Stomach (tissue), 9 donors: ENCODE measurements around the gene RPP21. TPM values are rescaled to one million over a fixed set of nuclear protein-coding genes. Genes with fewer than 3 reads are reported as not detected.
A peak's percentile ranks its signal among the peaks of the same experiment; 100 is the strongest.
"Not testable (repeated sequence)": the region's sequence is repeated elsewhere in the genome, so short reads cannot be mapped to it uniquely, and the experiment has no call there.

Experiments
- DNase-seq, 2 donors: peaks; one replicate each; pipeline versions ENCODE4 v3.0.0 to v3.0.0-alpha.2; 2013 to 2019
- H3K27ac ChIP-seq, 5 donors: fragments of 200-600 bp in 4 of 5; sonication (generic) in 4 of 5; one replicate each; pipeline ENCODE4 v1.5.1; 2013 to 2019; ENCODE audit warnings: mild to moderate bottlenecking in 1 of 5, moderate library complexity in 1 of 5
- H3K27me3 ChIP-seq, 3 donors: fragments of 200-600 bp; sonication (generic); one replicate each; pipeline ENCODE4 v1.5.1; 2017 to 2019; ENCODE audit warnings: mixed run types in 1 of 3
- H3K36me3 ChIP-seq, 4 donors: fragments of 200-600 bp; sonication (generic); 1 replicate in 3 of 4; 2 replicates in 1 of 4; pipeline ENCODE4 v1.5.1; 2016 to 2019
- H3K4me1 ChIP-seq, 4 donors: fragments of 200-600 bp; sonication (generic); one replicate each; pipeline ENCODE4 v1.5.1; 2016 to 2019
- H3K4me3 ChIP-seq, 4 donors: fragments of 200-600 bp; sonication (generic) in 3 of 4; one replicate each; pipeline ENCODE4 v1.5.1; 2016 to 2019; ENCODE audit warnings: mild to moderate bottlenecking in 1 of 4
- H3K9me3 ChIP-seq, 4 donors: fragments of 200-600 bp; sonication (generic); one replicate each; pipeline ENCODE4 v1.5.1; 2016 to 2019
- CTCF ChIP-seq, 7 experiments: fragments of 450-650 bp in 4 of 7; fragments of 200-600 bp in 3 of 7; sonication (generic) in 3 of 7; IDR thresholded peaks; one replicate each; pipeline ENCODE4 v1.5.1; 2016 to 2019; ENCODE audit warnings: antibody characterized with exemption in 7 of 7, control low read depth in 2 of 7, mild to moderate bottlenecking in 1 of 7
- EP300 ChIP-seq: sonication (generic); formaldehyde crosslinking; IDR thresholded peaks from one replicate; pipeline ENCODE4 v1.6.1; 2017; ENCODE audit warnings: antibody characterized with exemption
- POLR2A ChIP-seq, 4 donors: fragments of 450-650 bp; IDR thresholded peaks; one replicate each; pipeline ENCODE4 v1.6.1; 2016; ENCODE audit warnings: antibody characterized with exemption in 4 of 4, control low read depth in 2 of 4, mild to moderate bottlenecking in 1 of 4, moderate library complexity in 1 of 4
- POLR2AphosphoS5 ChIP-seq, 3 donors: sonication (generic); formaldehyde crosslinking; IDR thresholded peaks; one replicate each; pipeline ENCODE4 v1.6.1; 2016; ENCODE audit warnings: antibody characterized with exemption in 3 of 3
- WGBS, 5 donors: extraction: QIAGEN DNeasy Blood & Tissue Kit in 3 of 5; methylation state at CpG; one replicate each; pipeline versions ENCODE4 v1.1.5 to v1.1.7; 2013 to 2018; 5-methylcytosine and 5-hydroxymethylcytosine counted together
- intact Hi-C: fragments of 100-400 bp; cut with DNase I; formaldehyde crosslinking; loops from one replicate; pipeline ENCODE4 v1.15.1; 2023; ENCODE audit warnings: low total_unique reads
- polyA plus RNA-seq, 3 donors: library from polyadenylated mRNA; stranded (reverse); fragments of 200-250 nt; gene quantifications; one replicate each; pipeline ENCODE4 v1.2.3, GENCODE V29; 2013
- total RNA-seq, 5 donors: library from RNA; depleted of rRNA; stranded (reverse); fragments of >200 nt; gene quantifications; one replicate each; pipeline versions ENCODE4 v1.1.0 to v1.2.3, GENCODE V29; 2014 to 2016
- donor health status: healthy with polysubstance abuse.
- donor health status: Bipolar disorder and iron deficiency.
- donor health status: healthy.

RPP21 gene
- total and polyA plus RNA-seq, 8 donors, result 4.5 to 167 (median 119) TPM; not detected in 1

- no peaks in the 10 kb centered on the region for H3K36me3 ChIP-seq
- peaks cover 0 to 93% (median 30%) of the 10 kb centered on the region in 3 donors for H3K27me3 ChIP-seq
- no peak overlapping the region for H3K27ac ChIP-seq
- H3K4me1 ChIP-seq, result no peaks in the 10 kb centered on the region
- TF ChIP-seq POLR2A (IDR thresholded peaks at IDR 0.05) (no peak), CTCF (IDR thresholded peaks at IDR 0.05) (no peak)
- 77 to 86% (median 81%) methylated on average over 2 of the region's 2 CpGs for WGBS, 5 donors
- no peak overlapping the region for H3K4me3 ChIP-seq
- intact Hi-C loops, result no loop called here
- peaks cover 0 to 5% (median 4%) of the 10 kb centered on the region in 4 donors for H3K9me3 ChIP-seq
- DNase-seq, result no peak
Observed at GRCh38 chr6:30363459-30363858, 18.5 kb downstream of the RPP21 start.

GRCh38 chr6:30364591-30364990 is 19.6 kb downstream of the RPP21 start:
- TF ChIP-seq POLR2A (IDR thresholded peaks at IDR 0.05) (no peak), EP300 (no peak), CTCF (IDR thresholded peaks at IDR 0.05) (no peak), POLR2AphosphoS5 (IDR thresholded peaks at IDR 0.05) (no peak)
- intact Hi-C loops, result no loop called here
- H3K9me3 ChIP-seq, result peaks cover 0 to 5% (median 4%) of the 10 kb centered on the region in 4 donors
- no peaks in the 10 kb centered on the region for H3K36me3 ChIP-seq
- H3K27me3 ChIP-seq, result peaks cover 0 to 82% (median 25%) of the 10 kb centered on the region in 3 donors
- H3K4me1 ChIP-seq, result no peaks in the 10 kb centered on the region
- 65 to 85% (median 74%) methylated on average over 2 of the region's 2 CpGs for WGBS, 5 donors
- no peak overlapping the region for H3K27ac ChIP-seq
- no peak overlapping the region for H3K4me3 ChIP-seq
- no peak for DNase-seq

- H3K4me3 ChIP-seq, H3K36me3 ChIP-seq, H3K9me3 ChIP-seq, H3K27ac ChIP-seq, DNase-seq, intact Hi-C loops, H3K4me1 ChIP-seq: not testable (repeated sequence)
- 26 to 38% (median 32%) methylated on average over 1 of the region's 1 CpG for WGBS, 5 donors
- peaks cover 0 to 39% (median 7%) of the 10 kb centered on the region in 3 donors for H3K27me3 ChIP-seq
Observed at GRCh38 chr6:30369280-30369679, 24.3 kb downstream of the RPP21 start.

GRCh38 chr6:30378290-30378937 is 33.5 kb downstream of the RPP21 start:
- no peaks in the 10 kb centered on the region for H3K36me3 ChIP-seq
- no peaks in the 10 kb centered on the region for H3K4me1 ChIP-seq
- H3K27me3 ChIP-seq, result peaks cover 0 to 40% (median 10%) of the 10 kb centered on the region in 3 donors
- H3K27ac ChIP-seq, result no peak overlapping the region
- intact Hi-C loops, result no loop called here
- DNase-seq, result peak in 1 of 2 donors; percentile 57
- no peaks in the 10 kb centered on the region for H3K9me3 ChIP-seq
- 0 to 4% (median 2%) methylated on average over 1 of the region's 1 CpG for WGBS, 5 donors
- TF ChIP-seq POLR2A (IDR thresholded peaks at IDR 0.05) (no peak), CTCF (IDR thresholded peaks at IDR 0.05) (no peak), POLR2AphosphoS5 (IDR thresholded peaks at IDR 0.05) (no peak), EP300 (no peak)
- H3K4me3 ChIP-seq, result no peak overlapping the region

- H3K4me1 ChIP-seq, result no peaks in the 10 kb centered on the region
- H3K4me3 ChIP-seq, result no peak overlapping the region
- H3K27me3 ChIP-seq, result peaks cover 0 to 51% (median 16%) of the 10 kb centered on the region in 3 donors
- intact Hi-C loops, result no loop called here
- H3K36me3 ChIP-seq, result no peaks in the 10 kb centered on the region
- H3K9me3 ChIP-seq, result no peaks in the 10 kb centered on the region
- WGBS, 5 donors, result 14 to 63% (median 54%) methylated on average over 5 of the region's 5 CpGs
- TF ChIP-seq EP300 (no peak), POLR2AphosphoS5 (IDR thresholded peaks at IDR 0.05) (no peak), POLR2A (IDR thresholded peaks at IDR 0.05) (no peak), CTCF (IDR thresholded peaks at IDR 0.05) (no peak)
- DNase-seq, result no peak
- H3K27ac ChIP-seq, result no peak overlapping the region
Observed at GRCh38 chr6:30380464-30380863, 35.5 kb downstream of the RPP21 start.
